Measurements from ENCODE around the gene BBLN. TPM values are rescaled to one million over a fixed set of nuclear protein-coding genes. Genes with fewer than 3 reads are reported as not detected.
A peak's percentile ranks its signal among the peaks of the same experiment; 100 is the strongest.

Gene BBLN
- total RNA-seq, 6 experiments from 2014 or later = 45.7 to 63.2 (median 50.5) TPM

GRCh38 chr9:128208946-128209669 is 49.0 kb downstream of the BBLN start:
- no peak overlapping the region for H3K27ac Mint-ChIP-seq

GRCh38 chr9:128211186-128211980 is 51.3 kb downstream of the BBLN start:
- H3K36me3 Mint-ChIP-seq (ENCODE audit: low read depth) = no peaks in the 10 kb centered on the region
- H3K4me1 Mint-ChIP-seq (ENCODE audit: low read depth) = peaks cover 47% of the 10 kb centered on the region
- peak overlapping the region; percentile 61 for H3K27ac Mint-ChIP-seq
- H3K27me3 Mint-ChIP-seq (ENCODE audit: insufficient read depth) = 0 out of 2 replicates have a peak, but pooled peaks cover 2% of the 10 kb centered on the region
- H3K4me3 Mint-ChIP-seq = no peak overlapping the region; the same call in 1 of the 2 replicates
- no peak for TF ChIP-seq CTCF (IDR thresholded peaks at IDR 0.05)
- no peaks in the 10 kb centered on the region for H3K9me3 Mint-ChIP-seq
- no peak for DNase-seq

More at GRCh38 chr9:128208946-128209669, 49.0 kb downstream of the BBLN start:
- H3K36me3 Mint-ChIP-seq (ENCODE audit: low read depth) = no peaks in the 10 kb centered on the region
- no peaks in the 10 kb centered on the region for H3K27me3 Mint-ChIP-seq (ENCODE audit: insufficient read depth)
- DNase-seq = no peak
- H3K4me1 Mint-ChIP-seq (ENCODE audit: low read depth) = peaks cover 39% of the 10 kb centered on the region
- no peaks in the 10 kb centered on the region for H3K9me3 Mint-ChIP-seq
- no peak for TF ChIP-seq CTCF (IDR thresholded peaks at IDR 0.05)
- no peak overlapping the region for H3K4me3 Mint-ChIP-seq

- Mint-ChIP-seq H3K27me3 (ENCODE audit: insufficient read depth) (0 out of 2 replicates have a peak, but pooled peaks cover 2% of the 10 kb centered on the region), H3K36me3 (ENCODE audit: low read depth) (no peaks in the 10 kb centered on the region), H3K27ac (peak overlapping the region; percentile 61; the same call in 1 of the 2 replicates), H3K4me3 (no peak overlapping the region), H3K9me3 (no peaks in the 10 kb centered on the region), H3K4me1 (ENCODE audit: low read depth) (peaks cover 47% of the 10 kb centered on the region)
- no peak for DNase-seq
- TF ChIP-seq CTCF (IDR thresholded peaks at IDR 0.05) = no peak
These were observed 51.9 kb downstream of the BBLN start for GRCh38 chr9:128211981-128212281.

Other genes starting within 250 kb of the BBLN start
- gene ST6GALNAC4, start 243.2 kb upstream of the BBLN start, total RNA-seq (2021; fragmentation: NEBNext Ultra II Directional; extraction: Animal tissue kit (Norgen Biotek cat#: 25700)) = 10 to 100 TPM; 22.9 to 33.4 (median 27.7) TPM
- gene PIP5KL1, start 229.5 kb upstream of the BBLN start, total RNA-seq (2021; fragmentation: NEBNext Ultra II Directional; extraction: Animal tissue kit (Norgen Biotek cat#: 25700)) = 1 to 10 TPM; 1.7 to 3.1 (median 2.1) TPM
- 10 to 100 TPM; 42.5 to 49.6 (median 47.1) TPM for gene DPM2, start 222.4 kb upstream of the BBLN start, total RNA-seq (2021; fragmentation: NEBNext Ultra II Directional; extraction: Animal tissue kit (Norgen Biotek cat#: 25700))
- gene EEIG1, start 179.3 kb upstream of the BBLN start, total RNA-seq (2021; fragmentation: NEBNext Ultra II Directional; extraction: Animal tissue kit (Norgen Biotek cat#: 25700)) = 10 to 100 TPM; 26.7 to 35.4 (median 29.3) TPM
- gene NAIF1, start 92.9 kb upstream of the BBLN start, total RNA-seq (2021; fragmentation: NEBNext Ultra II Directional; extraction: Animal tissue kit (Norgen Biotek cat#: 25700)) = 10 to 100 TPM in 3 of 6 experiments, 1 to 10 TPM in 3; 8.7 to 11.5 (median 9.8) TPM
- 10 to 100 TPM; 16.5 to 20.7 (median 18.4) TPM for gene SLC25A25, start 92.0 kb upstream of the BBLN start, total RNA-seq (2021; fragmentation: NEBNext Ultra II Directional; extraction: Animal tissue kit (Norgen Biotek cat#: 25700))
- 10 to 100 TPM; 68.5 to 82.8 (median 70.6) TPM for gene PTGES2, start 32.5 kb upstream of the BBLN start, total RNA-seq (2021; fragmentation: NEBNext Ultra II Directional; extraction: Animal tissue kit (Norgen Biotek cat#: 25700))
- not detected for gene LCN2, start 10.8 kb upstream of the BBLN start, total RNA-seq (2021; fragmentation: NEBNext Ultra II Directional; extraction: Animal tissue kit (Norgen Biotek cat#: 25700))
- 100 to 1,000 TPM; 119 to 168 (median 148) TPM for gene CIZ1, start 31.3 kb downstream of the BBLN start, total RNA-seq (2021; fragmentation: NEBNext Ultra II Directional; extraction: Animal tissue kit (Norgen Biotek cat#: 25700))
- gene DNM1, start 43.1 kb downstream of the BBLN start, total RNA-seq (2021; fragmentation: NEBNext Ultra II Directional; extraction: Animal tissue kit (Norgen Biotek cat#: 25700)) = 10 to 100 TPM; 17.4 to 38.2 (median 32.7) TPM
- 100 to 1,000 TPM; 142 to 167 (median 156) TPM for gene GOLGA2, start 115.7 kb downstream of the BBLN start, total RNA-seq (2021; fragmentation: NEBNext Ultra II Directional; extraction: Animal tissue kit (Norgen Biotek cat#: 25700))
- gene SWI5, start 116.0 kb downstream of the BBLN start, total RNA-seq (2021; fragmentation: NEBNext Ultra II Directional; extraction: Animal tissue kit (Norgen Biotek cat#: 25700)) = 10 to 100 TPM; 40.7 to 46.7 (median 41.9) TPM
- 10 to 100 TPM; 27.0 to 38.5 (median 34.3) TPM for gene TRUB2, start 162.2 kb downstream of the BBLN start, total RNA-seq (2021; fragmentation: NEBNext Ultra II Directional; extraction: Animal tissue kit (Norgen Biotek cat#: 25700))
- gene COQ4, start 162.6 kb downstream of the BBLN start, total RNA-seq (2021; fragmentation: NEBNext Ultra II Directional; extraction: Animal tissue kit (Norgen Biotek cat#: 25700)) = 10 to 100 TPM; 29.8 to 33.3 (median 31.3) TPM
- 10 to 100 TPM; 21.1 to 31.1 (median 23.2) TPM for gene SLC27A4, start 180.3 kb downstream of the BBLN start, total RNA-seq (2021; fragmentation: NEBNext Ultra II Directional; extraction: Animal tissue kit (Norgen Biotek cat#: 25700))
- gene URM1, start 211.1 kb downstream of the BBLN start, total RNA-seq (2021; fragmentation: NEBNext Ultra II Directional; extraction: Animal tissue kit (Norgen Biotek cat#: 25700)) = 10 to 100 TPM; 63.8 to 75.5 (median 70.2) TPM

All from HFFc6 (cell line).